HepG2 (cell line): Measurements from ENCODE around the gene DALRD3. TPM values are rescaled to one million over a fixed set of nuclear protein-coding genes. Genes with fewer than 3 reads are reported as not detected.
A peak's percentile ranks its signal among the peaks of the same experiment; 100 is the strongest.

ENCODE experiments used
- ARHGAP35 ChIP-seq: sonication (generic); formaldehyde crosslinking; IDR thresholded peaks from 2 replicates; pipeline ENCODE4 v1.9.0; 2022; ENCODE audit warnings: mild to moderate bottlenecking, inconsistent platforms, moderate library complexity, missing genetic modification reagents, borderline replicate concordance
- ATF7 ChIP-seq, 2 experiments: fragments of 450-650 bp in 1 of 2; sonication (generic) in 1 of 2; formaldehyde crosslinking in 1 of 2; IDR thresholded peaks; 2 replicates each; pipeline versions ENCODE4 v1.4.0 to v1.6.1; 2016 to 2020; ENCODE audit warnings: antibody characterized with exemption in 1 of 2, mild to moderate bottlenecking in 1 of 2, missing genetic modification reagents in 1 of 2
- BCL6 ChIP-seq: IDR thresholded peaks from 2 replicates; pipeline ENCODE4 v1.6.1; 2016; ENCODE audit warnings: missing genetic modification reagents, missing compliant biosample characterization
- BORCS8-MEF2B ChIP-seq: sonication (generic); formaldehyde crosslinking; IDR thresholded peaks from 2 replicates; pipeline ENCODE4 v1.8.0; 2022; ENCODE audit warnings: mild to moderate bottlenecking, missing genetic modification reagents
- HNRNPH1 ChIP-seq: fragments of 200-400 bp; formaldehyde crosslinking; optimal IDR thresholded peaks from 2 replicates; pipeline ENCODE3; 2017; ENCODE audit warnings: mild to moderate bottlenecking, low read depth, low read length
- JDP2 ChIP-seq: sonication (generic); formaldehyde crosslinking; IDR thresholded peaks from 2 replicates; pipeline ENCODE4 v1.8.1; 2022; ENCODE audit warnings: missing genetic modification reagents, borderline replicate concordance
- KDM6A ChIP-seq: IDR thresholded peaks from 2 replicates; pipeline ENCODE4 v1.6.1; 2016; ENCODE audit warnings: low read depth
- PRMT3 ChIP-seq: sonication (generic); formaldehyde crosslinking; IDR thresholded peaks from 2 replicates; pipeline ENCODE4 v1.8.1; 2022; ENCODE audit warnings: low read depth, mild to moderate bottlenecking, moderate library complexity, missing genetic modification reagents, borderline replicate concordance
- SNAPC5 ChIP-seq: sonication (generic); formaldehyde crosslinking; IDR thresholded peaks from 2 replicates; pipeline ENCODE4 v1.8.1; 2023; ENCODE audit warnings: mild to moderate bottlenecking, missing genetic modification reagents, borderline replicate concordance
- SP1 ChIP-seq, 2 experiments: fragments of 450-650 bp in 1 of 2; sonication (generic) in 1 of 2; formaldehyde crosslinking in 1 of 2; IDR thresholded peaks; 2 replicates each; pipeline versions ENCODE4 v1.4.0 to v1.6.1; 2016 to 2020; ENCODE audit warnings: missing genetic modification reagents in 1 of 2
- SPEN ChIP-seq: sonication (generic); formaldehyde crosslinking; IDR thresholded peaks from 2 replicates; pipeline ENCODE4 v1.5.1; 2020; ENCODE audit warnings: low read depth, mild to moderate bottlenecking, missing genetic modification reagents
- ZBTB1 ChIP-seq: sonication (generic); formaldehyde crosslinking; IDR thresholded peaks from 2 replicates; pipeline ENCODE4 v1.4.0; 2020; ENCODE audit warnings: missing genetic modification reagents, borderline replicate concordance
- ZBTB42 ChIP-seq: sonication (generic); formaldehyde crosslinking; IDR thresholded peaks from 2 replicates; pipeline ENCODE4 v1.5.0; 2020; ENCODE audit warnings: mild to moderate bottlenecking, missing genetic modification reagents
- ZGPAT ChIP-seq: IDR thresholded peaks from 2 replicates; pipeline ENCODE4 v1.6.1; 2016; ENCODE audit warnings: mild to moderate bottlenecking
- ZMYM3 ChIP-seq: sonication (generic); formaldehyde crosslinking; IDR thresholded peaks from 2 replicates; pipeline ENCODE4 v1.5.1; 2020; ENCODE audit warnings: mild to moderate bottlenecking, missing genetic modification reagents
- ZNF407 ChIP-seq: sonication (generic); formaldehyde crosslinking; IDR thresholded peaks from one replicate; pipeline ENCODE4 v1.5.1; 2020; ENCODE audit warnings: mild to moderate bottlenecking, missing genetic modification reagents; ENCODE audit errors: not compliant biosample characterization
- ZNF468 ChIP-seq: sonication (generic); formaldehyde crosslinking; IDR thresholded peaks from 2 replicates; pipeline ENCODE4 v1.8.0; 2022; ENCODE audit warnings: mild to moderate bottlenecking, moderate library complexity, missing genetic modification reagents
- ZNF543 ChIP-seq: sonication (generic); formaldehyde crosslinking; IDR thresholded peaks from 2 replicates; pipeline ENCODE4 v1.4.0; 2020; ENCODE audit warnings: mild to moderate bottlenecking, missing genetic modification reagents
- ZSCAN21 ChIP-seq: sonication (generic); formaldehyde crosslinking; IDR thresholded peaks from 2 replicates; pipeline ENCODE4 v1.8.0; 2022; ENCODE audit warnings: mild to moderate bottlenecking, missing genetic modification reagents, moderate library complexity, borderline replicate concordance
- polyA plus RNA-seq, 8 experiments: library from polyadenylated mRNA; depleted of rRNA in 3 of 8; stranded (reverse) in 7 of 8; unstranded in 1 of 8; fragments of >200 nt; fragmentation: Illumina TruSeq in 4 of 8; extraction: Trizol in 4 of 8; gene quantifications; 2 replicates each; pipeline versions ENCODE4 v1.2.1 to v1.2.3, GENCODE V29; 2011 to 2016; ENCODE audit warnings: low read depth in 4 of 8, missing spikeins in 1 of 8, mixed read lengths in 1 of 8; ENCODE audit not compliant: insufficient read depth in 1 of 8
- total RNA-seq, 5 experiments: library from RNA; depleted of rRNA; stranded (reverse); fragments of >200 nt; fragmentation: Illumina TruSeq; extraction: Trizol; gene quantifications; 2 replicates each; pipeline ENCODE4 v1.2.3, GENCODE V29; 2016; ENCODE audit warnings: low read depth in 1 of 5

DALRD3 gene
- total and polyA plus RNA-seq, 2 of the 13 experiments (the other 11 are each of a cell fraction or from before 2014, with no cell fraction given) = 19.9 to 36.5 TPM

- TF ChIP-seq SNAPC5 (no peak), SP1 (IDR thresholded peaks at IDR 0.05) (no peak), SP1 (CRISPR knock-in tag; IDR thresholded peaks at IDR 0.05) (peak; percentile 53; the same call in 1 of the 2 replicates), ZGPAT (CRISPR knock-in tag) (no peak; the same call in 1 of the 2 replicates), ZBTB42 (peak; percentile 53; the same call in 1 of the 2 replicates), KDM6A (no peak), ATF7 (IDR thresholded peaks at IDR 0.05) (no peak), ATF7 (CRISPR knock-in tag; IDR thresholded peaks at IDR 0.05) (peak; percentile 57; the same call in 1 of the 2 replicates), SPEN (CRISPR knock-in tag) (peak; percentile 36), PRMT3 (CRISPR knock-in tag) (peak; percentile 82; the same call in 1 of the 2 replicates), ARHGAP35 (no peak), HNRNPH1 (no peak), BCL6 (CRISPR knock-in tag) (no peak), ZMYM3 (no peak), ZSCAN21 (peak; percentile 61; the same call in 1 of the 2 replicates), ZNF468 (CRISPR knock-in tag) (no peak; the same call in 1 of the 2 replicates), BORCS8-MEF2B (CRISPR knock-in tag) (no peak), JDP2 (no peak; the same call in 1 of the 2 replicates), ZNF543 (CRISPR knock-in tag) (peak; percentile 90), ZBTB1 (CRISPR knock-in tag) (no peak), ZNF407 (CRISPR knock-in tag) (no peak)
These were observed at the start of gene DALRD3 (continued) for GRCh38 chr3:49017971-49018706.
